Measurements from ENCODE around the gene TXLNA.
A peak's percentile ranks its signal among the peaks of the same experiment; 100 is the strongest.

TXLNA gene

DNA sequence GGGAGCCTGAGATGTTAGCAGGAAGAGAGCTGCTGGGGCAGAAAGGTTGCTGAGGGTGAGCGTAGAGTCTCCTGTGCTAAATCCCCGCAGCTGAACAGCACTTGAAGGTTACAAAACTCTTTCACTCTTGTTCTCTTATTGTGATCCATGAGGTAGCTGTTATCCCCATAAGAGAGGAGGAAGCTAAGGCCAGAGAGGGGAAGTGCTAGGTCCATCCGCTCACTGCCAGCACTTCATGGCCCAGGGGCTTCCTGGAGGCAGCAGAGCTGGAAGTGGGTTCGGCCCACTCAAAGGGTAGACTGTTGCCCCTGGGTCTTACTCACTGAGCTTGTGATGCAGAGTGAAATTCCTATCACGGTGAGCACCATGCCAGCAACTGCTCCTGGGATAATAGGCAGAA is 37.1 kb downstream of the TXLNA start:
- no peak overlapping the region for H3K4me3 ChIP-seq (ENCODE audit: low read depth in 1 of 2, low read length in 2 of 2)

DNA sequence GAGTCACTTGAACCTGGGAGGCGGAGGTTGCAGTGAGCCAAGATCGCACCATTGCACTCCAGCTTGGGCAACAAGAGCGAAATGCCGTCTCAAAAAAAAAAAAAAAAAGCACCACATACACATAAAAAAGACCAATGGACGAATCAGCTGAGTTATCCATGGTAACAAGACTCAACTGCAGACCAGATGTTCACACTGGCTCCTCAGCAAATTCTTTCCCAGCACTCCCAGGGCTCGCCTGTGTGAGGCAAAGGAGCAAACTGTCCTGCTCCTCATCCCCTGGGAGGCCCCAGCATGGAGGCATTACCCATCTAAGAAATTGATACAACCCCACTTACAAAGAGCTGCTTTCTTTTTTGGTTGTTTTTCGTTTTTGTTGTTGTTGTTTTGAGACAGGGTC is 39.5 kb downstream of the TXLNA start:
- Histone ChIP-seq H3K4me1 (ENCODE audit: control insufficient read depth in 1 of 2, insufficient read depth in 2 of 2, low read length in 2 of 2) (peaks cover 15 to 24% of the 10 kb centered on the region in 2 donors), H3K9me3 (ENCODE audit: control insufficient read depth in 1 of 2, low read length in 2 of 2) (no peaks in the 10 kb centered on the region), H3K27ac (ENCODE audit: low read length) (no peak overlapping the region), H3K27me3 (ENCODE audit: low read depth, low read length) (no peaks in the 10 kb centered on the region), H3K36me3 (ENCODE audit: control insufficient read depth in 1 of 2, insufficient read depth in 2 of 2, low read length in 2 of 2) (peaks cover 39 to 40% of the 10 kb centered on the region in 2 donors), H3K4me3 (ENCODE audit: low read depth in 1 of 2, low read length in 2 of 2) (no peak overlapping the region)

More for the DNA sequence above, 37.1 kb downstream of the TXLNA start:
- H3K27me3 ChIP-seq (ENCODE audit: low read depth, low read length): no peaks in the 10 kb centered on the region
- peaks cover 35 to 40% of the 10 kb centered on the region in 2 donors for H3K36me3 ChIP-seq (ENCODE audit: control insufficient read depth in 1 of 2, insufficient read depth in 2 of 2, low read length in 2 of 2)
- H3K4me1 ChIP-seq (ENCODE audit: control insufficient read depth in 1 of 2, insufficient read depth in 2 of 2, low read length in 2 of 2): peaks cover 8 to 10% of the 10 kb centered on the region in 2 donors
- no peaks in the 10 kb centered on the region for H3K9me3 ChIP-seq (ENCODE audit: control insufficient read depth in 1 of 2, low read length in 2 of 2)
- peak overlapping the region; percentile 20 for H3K27ac ChIP-seq (ENCODE audit: low read length)

- H3K27me3 ChIP-seq (ENCODE audit: low read depth, low read length): no peaks in the 10 kb centered on the region
- H3K4me1 ChIP-seq (ENCODE audit: control insufficient read depth in 1 of 2, insufficient read depth in 2 of 2, low read length in 2 of 2): peaks cover 16 to 27% of the 10 kb centered on the region in 2 donors
- peak overlapping the region; percentile 68 to 98 for H3K4me3 ChIP-seq (ENCODE audit: low read depth in 1 of 2, low read length in 2 of 2)
- H3K36me3 ChIP-seq (ENCODE audit: control insufficient read depth in 1 of 2, insufficient read depth in 2 of 2, low read length in 2 of 2): peaks cover 23 to 36% of the 10 kb centered on the region in 2 donors
- no peaks in the 10 kb centered on the region for H3K9me3 ChIP-seq (ENCODE audit: control insufficient read depth in 1 of 2, low read length in 2 of 2)
- H3K27ac ChIP-seq (ENCODE audit: low read length): peak overlapping the region; percentile 100
Measured at GRCh38 chr1:32220746-32221580, 41.5 kb downstream of the TXLNA start.

DNA sequence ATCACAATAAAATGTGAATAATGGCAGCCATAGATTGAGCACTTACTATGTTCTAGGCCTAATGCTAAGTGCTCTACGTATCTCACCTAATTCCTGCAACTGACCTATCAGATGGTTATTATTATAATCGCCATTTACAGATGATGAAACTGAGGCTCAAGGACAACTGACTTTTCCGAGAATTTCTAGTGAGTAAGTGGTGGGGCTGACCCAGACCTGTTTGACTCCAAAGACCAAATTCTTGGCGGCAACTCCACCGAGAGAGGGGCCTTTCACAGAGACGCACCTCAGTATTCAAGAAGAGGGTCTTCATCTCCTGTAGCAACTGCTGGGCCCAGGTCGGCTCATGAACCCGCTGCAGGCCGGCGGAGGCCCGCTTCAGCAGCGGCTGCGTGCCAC is 42.1 kb downstream of the TXLNA start:
- Histone ChIP-seq H3K4me3 (ENCODE audit: low read depth in 1 of 2, low read length in 2 of 2) (peak overlapping the region; percentile 68 to 98), H3K36me3 (ENCODE audit: control insufficient read depth in 1 of 2, insufficient read depth in 2 of 2, low read length in 2 of 2) (peaks cover 23 to 34% of the 10 kb centered on the region in 2 donors), H3K27me3 (ENCODE audit: low read depth, low read length) (no peaks in the 10 kb centered on the region), H3K9me3 (ENCODE audit: control insufficient read depth in 1 of 2, low read length in 2 of 2) (no peaks in the 10 kb centered on the region), H3K4me1 (ENCODE audit: control insufficient read depth in 1 of 2, insufficient read depth in 2 of 2, low read length in 2 of 2) (peaks cover 16 to 27% of the 10 kb centered on the region in 2 donors), H3K27ac (ENCODE audit: low read length) (peak overlapping the region; percentile 100)

GRCh38 chr1:32221980-32222755 is 42.7 kb downstream of the TXLNA start, which contains the start of the genes EIF3I and TMEM234:
EIF3I (plus strand) TSS chr1:32222407; CDS start chr1:32222442, 35 bp downstream.
TMEM234 (minus strand) TSS chr1:32222353; CDS start chr1:32222322, 31 bp downstream.
- H3K27ac ChIP-seq (ENCODE audit: low read length): peak within 1 kb of the TSS; percentile 100
- H3K9me3 ChIP-seq (ENCODE audit: control insufficient read depth in 1 of 2, low read length in 2 of 2): no peaks in the 10 kb centered on the region
- no peaks in the 10 kb centered on the region for H3K27me3 ChIP-seq (ENCODE audit: low read depth, low read length)
- H3K36me3 ChIP-seq (ENCODE audit: control insufficient read depth in 1 of 2, insufficient read depth in 2 of 2, low read length in 2 of 2): peaks cover 18 to 28% of the 10 kb centered on the region in 2 donors
- peaks cover 16 to 27% of the 10 kb centered on the region in 2 donors for H3K4me1 ChIP-seq (ENCODE audit: control insufficient read depth in 1 of 2, insufficient read depth in 2 of 2, low read length in 2 of 2)
- H3K4me3 ChIP-seq (ENCODE audit: low read depth in 1 of 2, low read length in 2 of 2): peak within 1 kb of the TSS; percentile 68 to 98

GRCh38 chr1:32223683-32224082 is 44.2 kb downstream of the TXLNA start:
- Histone ChIP-seq H3K27ac (ENCODE audit: low read length) (no peak overlapping the region), H3K4me1 (ENCODE audit: control insufficient read depth in 1 of 2, insufficient read depth in 2 of 2, low read length in 2 of 2) (peaks cover 16 to 27% of the 10 kb centered on the region in 2 donors), H3K36me3 (ENCODE audit: control insufficient read depth in 1 of 2, insufficient read depth in 2 of 2, low read length in 2 of 2) (peaks cover 28 to 30% of the 10 kb centered on the region in 2 donors)

DNA sequence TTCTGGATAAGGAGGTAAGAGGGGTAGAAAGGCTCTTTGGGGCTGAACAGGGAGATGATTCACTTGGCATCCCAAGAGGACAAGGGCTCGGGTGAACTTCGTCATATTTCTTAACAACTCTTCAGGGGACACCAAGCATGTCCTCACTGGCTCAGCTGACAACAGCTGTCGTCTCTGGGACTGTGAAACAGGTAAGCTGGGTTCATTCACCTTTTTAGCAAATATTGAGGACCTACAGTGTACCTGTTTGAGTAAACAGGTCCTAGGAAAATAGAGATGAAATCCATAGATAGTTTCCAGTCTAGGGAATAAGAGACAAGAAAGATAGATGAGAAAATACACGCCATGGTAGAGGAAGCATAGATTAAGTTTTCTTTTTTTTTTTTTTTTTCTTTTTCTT is 44.8 kb downstream of the TXLNA start:
- Histone ChIP-seq H3K36me3 (ENCODE audit: control insufficient read depth in 1 of 2, insufficient read depth in 2 of 2, low read length in 2 of 2) (peaks cover 34% of the 10 kb centered on the region in 2 donors), H3K27ac (ENCODE audit: low read length) (no peak overlapping the region), H3K4me1 (ENCODE audit: control insufficient read depth in 1 of 2, insufficient read depth in 2 of 2, low read length in 2 of 2) (peaks cover 16 to 27% of the 10 kb centered on the region in 2 donors), H3K9me3 (ENCODE audit: control insufficient read depth in 1 of 2, low read length in 2 of 2) (no peaks in the 10 kb centered on the region), H3K4me3 (ENCODE audit: low read depth in 1 of 2, low read length in 2 of 2) (no peak overlapping the region), H3K27me3 (ENCODE audit: low read depth, low read length) (no peaks in the 10 kb centered on the region)

More at GRCh38 chr1:32223683-32224082, 44.2 kb downstream of the TXLNA start:
- Histone ChIP-seq H3K9me3 (ENCODE audit: control insufficient read depth in 1 of 2, low read length in 2 of 2) (no peaks in the 10 kb centered on the region), H3K27me3 (ENCODE audit: low read depth, low read length) (no peaks in the 10 kb centered on the region), H3K4me3 (ENCODE audit: low read depth in 1 of 2, low read length in 2 of 2) (peak overlapping the region; percentile 21 to 68)

GRCh38 chr1:32228771-32229170 is 49.3 kb downstream of the TXLNA start:
- Histone ChIP-seq H3K9me3 (ENCODE audit: control insufficient read depth in 1 of 2, low read length in 2 of 2) (no peaks in the 10 kb centered on the region), H3K4me1 (ENCODE audit: control insufficient read depth in 1 of 2, insufficient read depth in 2 of 2, low read length in 2 of 2) (peaks cover 4 to 6% of the 10 kb centered on the region in 2 donors), H3K27ac (ENCODE audit: low read length) (no peak overlapping the region), H3K4me3 (ENCODE audit: low read depth in 1 of 2, low read length in 2 of 2) (no peak overlapping the region), H3K36me3 (ENCODE audit: control insufficient read depth in 1 of 2, insufficient read depth in 2 of 2, low read length in 2 of 2) (peaks cover 43 to 62% of the 10 kb centered on the region in 2 donors), H3K27me3 (ENCODE audit: low read depth, low read length) (no peaks in the 10 kb centered on the region)

- peaks cover 27 to 58% of the 10 kb centered on the region in 2 donors for H3K36me3 ChIP-seq (ENCODE audit: control insufficient read depth in 1 of 2, insufficient read depth in 2 of 2, low read length in 2 of 2)
Measured at GRCh38 chr1:32231843-32232432, 52.5 kb downstream of the TXLNA start.

GRCh38 chr1:32232558-32233304 is 53.3 kb downstream of the TXLNA start:
- H3K36me3 ChIP-seq (ENCODE audit: control insufficient read depth in 1 of 2, insufficient read depth in 2 of 2, low read length in 2 of 2): peaks cover 25 to 52% of the 10 kb centered on the region in 2 donors
- H3K27ac ChIP-seq (ENCODE audit: low read length): no peak overlapping the region
- H3K27me3 ChIP-seq (ENCODE audit: low read depth, low read length): no peaks in the 10 kb centered on the region
- no peak overlapping the region for H3K4me3 ChIP-seq (ENCODE audit: low read depth in 1 of 2, low read length in 2 of 2)
- H3K4me1 ChIP-seq (ENCODE audit: control insufficient read depth in 1 of 2, insufficient read depth in 2 of 2, low read length in 2 of 2): no peaks in the 10 kb centered on the region
- H3K9me3 ChIP-seq (ENCODE audit: control insufficient read depth in 1 of 2, low read length in 2 of 2): no peaks in the 10 kb centered on the region

More at GRCh38 chr1:32231843-32232432, 52.5 kb downstream of the TXLNA start:
- no peaks in the 10 kb centered on the region for H3K4me1 ChIP-seq (ENCODE audit: control insufficient read depth in 1 of 2, insufficient read depth in 2 of 2, low read length in 2 of 2)
- no peak overlapping the region for H3K27ac ChIP-seq (ENCODE audit: low read length)
- H3K27me3 ChIP-seq (ENCODE audit: low read depth, low read length): no peaks in the 10 kb centered on the region
- no peaks in the 10 kb centered on the region for H3K9me3 ChIP-seq (ENCODE audit: control insufficient read depth in 1 of 2, low read length in 2 of 2)
- no peak overlapping the region for H3K4me3 ChIP-seq (ENCODE audit: low read depth in 1 of 2, low read length in 2 of 2)

Measured in muscle layer of duodenum (tissue), 2 donors.